GM18499 (cell line): ENCODE data around the gene MLLT6.

ENCODE experiments used
- ATAC-seq: cut with Tn5 transposase; IDR thresholded peaks from one replicate; pipeline ENCODE4 v1.9.1; 2021; ENCODE audit warnings: moderate number of reproducible peaks; ENCODE audit not compliant: insufficient read depth, unreplicated experiment

Gene MLLT6

GRCh38 chr17:38674749-38675615, 30.1 kb upstream of the MLLT6 start, which contains the start of gene EPOP:
Gene EPOP (minus strand): TSS chr17:38674957. CDS start chr17:38674495, 462 bp downstream.
- no peak for ATAC-seq

GRCh38 chr17:38676706-38677504, 28.2 kb upstream of the MLLT6 start:
- ATAC-seq: no peak

- no peak for ATAC-seq
Measured at GRCh38 chr17:38677819-38678218, 27.3 kb upstream of the MLLT6 start.

- no peak for ATAC-seq
Measured at GRCh38 chr17:38681096-38681495, 24.0 kb upstream of the MLLT6 start.

GRCh38 chr17:38685491-38685890, 19.6 kb upstream of the MLLT6 start:
- ATAC-seq: no peak

- ATAC-seq: no peak
Measured at GRCh38 chr17:38687286-38687685, 17.8 kb upstream of the MLLT6 start.

- ATAC-seq: no peak
Measured at GRCh38 chr17:38690386-38690785, 14.7 kb upstream of the MLLT6 start.

- no peak for ATAC-seq
Measured at GRCh38 chr17:38691154-38691553, 13.9 kb upstream of the MLLT6 start.

- no peak for ATAC-seq
Measured at GRCh38 chr17:38693700-38694329, 11.3 kb upstream of the MLLT6 start.

- no peak for ATAC-seq
Measured at GRCh38 chr17:38697061-38697820, 7.8 kb upstream of the MLLT6 start.

- no peak for ATAC-seq
Measured at GRCh38 chr17:38698760-38699159, 6.3 kb upstream of the MLLT6 start.

- ATAC-seq: peak; percentile 29
Measured at GRCh38 chr17:38701504-38702165, 3.4 kb upstream of the MLLT6 start.

GRCh38 chr17:38702166-38702915, 2.7 kb upstream of the MLLT6 start:
- ATAC-seq: no peak

GRCh38 chr17:38702916-38703741, 1.9 kb upstream of the MLLT6 start:
- no peak for ATAC-seq

GRCh38 chr17:38703742-38704605, 1.1 kb upstream of the MLLT6 start:
- no peak for ATAC-seq

GRCh38 chr17:38705523-38705802, 390 bp downstream of the MLLT6 start:
- no peak for ATAC-seq

- ATAC-seq: no peak
Measured at GRCh38 chr17:38705803-38706504, 881 bp downstream of the MLLT6 start.
